Smooth muscle cell (in vitro differentiated cells): ENCODE measurements around the gene MTG1. TPM values are rescaled to one million over a fixed set of nuclear protein-coding genes. Genes with fewer than 3 reads are reported as not detected.
"Not testable (repeated sequence)": the region's sequence is repeated elsewhere in the genome, so short reads cannot be mapped to it uniquely, and the experiment has no call there.

Experiments used
- DNase-seq: peaks from one replicate; lab custom pipeline; 2025; ENCODE audit not compliant: unreplicated experiment; lab: John Stamatoyannopoulos, UW
- H2AFZ ChIP-seq: fragments of 200-600 bp; sonication (generic); 2 replicates; pipeline ENCODE4 v1.6.0; 2016; ENCODE audit warnings: antibody characterized with exemption, low read depth, mild to moderate bottlenecking
- H3F3A ChIP-seq: fragments of 200-600 bp; sonication (generic); 2 replicates; pipeline ENCODE4 v1.6.0; 2017; ENCODE audit warnings: antibody characterized with exemption, low read depth
- H3K27ac ChIP-seq: fragments of 200-600 bp; sonication (generic); 2 replicates; pipeline ENCODE4 v1.5.1; 2016; ENCODE audit warnings: low read depth, mild to moderate bottlenecking
- H3K27me3 ChIP-seq: fragments of 200-600 bp; sonication (generic); 2 replicates; pipeline ENCODE4 v1.6.1; 2016; ENCODE audit warnings: low read depth, mild to moderate bottlenecking
- H3K36me3 ChIP-seq: fragments of 200-600 bp; sonication (generic); 2 replicates; pipeline ENCODE4 v1.5.1; 2016; ENCODE audit warnings: low read depth
- H3K4me1 ChIP-seq: fragments of 200-600 bp; sonication (generic); 2 replicates; pipeline ENCODE4 v1.5.1; 2016; ENCODE audit warnings: low read depth
- H3K4me2 ChIP-seq: fragments of 200-600 bp; sonication (generic); 2 replicates; pipeline ENCODE4 v1.6.0; 2016; ENCODE audit warnings: mild to moderate bottlenecking
- H3K4me3 ChIP-seq: fragments of 200-600 bp; sonication (generic); 2 replicates; pipeline ENCODE4 v1.5.1; 2016; ENCODE audit warnings: mild to moderate bottlenecking
- H3K79me2 ChIP-seq: fragments of 200-600 bp; sonication (generic); 2 replicates; pipeline ENCODE4 v1.6.0; 2016; ENCODE audit warnings: low read depth, mild to moderate bottlenecking
- H3K9ac ChIP-seq: fragments of 200-600 bp; sonication (generic); 2 replicates; pipeline ENCODE4 v1.6.0; 2016; ENCODE audit warnings: low read depth
- H3K9me3 ChIP-seq: fragments of 200-600 bp; sonication (generic); replicated peaks from 2 replicates; pipeline ENCODE4 v1.5.1; 2016; ENCODE audit warnings: low read depth
- H4K20me1 ChIP-seq: fragments of 200-600 bp; sonication (generic); 2 replicates; pipeline ENCODE4 v1.6.0; 2016; ENCODE audit warnings: low read depth
- CTCF ChIP-seq: fragments of 200-600 bp; sonication (generic); IDR thresholded peaks from 2 replicates; pipeline ENCODE4 v1.5.1; 2017; ENCODE audit warnings: borderline replicate concordance, mild to moderate bottlenecking, antibody characterized with exemption; ENCODE audit not compliant: insufficient read depth, poor library complexity, severe bottlenecking
- WGBS: methylation state at CpG from one replicate; pipeline ENCODE4 v1.1.7; 2016; ENCODE audit warnings: low lambda C conversion rate; 5-methylcytosine and 5-hydroxymethylcytosine counted together
- polyA plus RNA-seq: library from polyadenylated mRNA; unstranded; fragments of >200 nt; fragmentation: Nextera tagmentation; extraction: Ambion mirVana; gene quantifications from 2 replicates; pipeline ENCODE4 v1.2.1, GENCODE V29; 2016
- total RNA-seq: library from RNA; depleted of rRNA; stranded (reverse); fragments of >200 nt; gene quantifications from 2 replicates; pipeline ENCODE4 v1.2.3, GENCODE V29; 2014

Gene MTG1
- total and polyA plus RNA-seq, 2 experiments from 2014 or later = 20.6 to 53.5 TPM

GRCh38 chr10:133432789-133433188 lies 38.8 kb downstream of the MTG1 start:
- H3K36me3 ChIP-seq, H3K4me2 ChIP-seq, H3K27me3 ChIP-seq, H4K20me1 ChIP-seq, H3K27ac ChIP-seq, H3K4me3 ChIP-seq, H3K4me1 ChIP-seq, H3F3A ChIP-seq, H3K9ac ChIP-seq, H3K9me3 ChIP-seq, H2AFZ ChIP-seq, H3K79me2 ChIP-seq, DNase-seq: not testable (repeated sequence)
- WGBS = 81% methylated on average over 6 of the region's 25 CpGs

GRCh38 chr10:133438711-133439273 lies 44.8 kb downstream of the MTG1 start:
- Histone ChIP-seq H4K20me1 (no peaks in the 10 kb centered on the region), H3K4me1 (no peaks in the 10 kb centered on the region), H3F3A (no peaks in the 10 kb centered on the region), H3K27me3 (no peaks in the 10 kb centered on the region), H3K79me2 (no peaks in the 10 kb centered on the region), H3K36me3 (no peaks in the 10 kb centered on the region), H3K9me3 (no peaks in the 10 kb centered on the region), H3K4me2 (no peak overlapping the region), H2AFZ (no peak overlapping the region), H3K4me3 (no peak overlapping the region), H3K9ac (no peak overlapping the region), H3K27ac (no peak overlapping the region)
- TF ChIP-seq CTCF = no peak
- 65% methylated on average over 11 of the region's 11 CpGs for WGBS
- no peak for DNase-seq

GRCh38 chr10:133439517-133440461 lies 45.8 kb downstream of the MTG1 start:
- no peak overlapping the region for H3K27ac ChIP-seq
- H3K9me3 ChIP-seq = no peaks in the 10 kb centered on the region
- TF ChIP-seq CTCF = no peak
- H3K4me2 ChIP-seq = no peak overlapping the region
- DNase-seq = no peak
- H3K9ac ChIP-seq = no peak overlapping the region
- no peaks in the 10 kb centered on the region for H3F3A ChIP-seq
- H3K79me2 ChIP-seq = no peaks in the 10 kb centered on the region
- H3K4me1 ChIP-seq = no peaks in the 10 kb centered on the region
- H3K36me3 ChIP-seq = no peaks in the 10 kb centered on the region
- no peaks in the 10 kb centered on the region for H3K27me3 ChIP-seq
- no peaks in the 10 kb centered on the region for H4K20me1 ChIP-seq
- WGBS = 90% methylated on average over 25 of the region's 25 CpGs
- H2AFZ ChIP-seq = no peak overlapping the region
- H3K4me3 ChIP-seq = no peak overlapping the region

GRCh38 chr10:133440633-133441285 lies 46.8 kb downstream of the MTG1 start:
- WGBS = 93% methylated on average over 16 of the region's 18 CpGs
- DNase-seq = no peak
- H3K9me3 ChIP-seq = no peaks in the 10 kb centered on the region
- no peaks in the 10 kb centered on the region for H3K4me1 ChIP-seq
- H3K4me2 ChIP-seq = no peak overlapping the region
- no peak for TF ChIP-seq CTCF
- no peaks in the 10 kb centered on the region for H4K20me1 ChIP-seq
- no peaks in the 10 kb centered on the region for H3K79me2 ChIP-seq
- no peaks in the 10 kb centered on the region for H3K36me3 ChIP-seq
- H3K9ac ChIP-seq = no peak overlapping the region
- no peak overlapping the region for H2AFZ ChIP-seq
- H3F3A ChIP-seq = no peaks in the 10 kb centered on the region
- H3K4me3 ChIP-seq = no peak overlapping the region
- H3K27me3 ChIP-seq = no peaks in the 10 kb centered on the region
- no peak overlapping the region for H3K27ac ChIP-seq

GRCh38 chr10:133441356-133441755 lies 47.4 kb downstream of the MTG1 start:
- not testable (repeated sequence) for DNase-seq, H3K27ac ChIP-seq, H3K79me2 ChIP-seq, H3K9ac ChIP-seq, H3K9me3 ChIP-seq, H3K4me2 ChIP-seq, H2AFZ ChIP-seq, H3K4me1 ChIP-seq, H3F3A ChIP-seq, H3K36me3 ChIP-seq, H4K20me1 ChIP-seq, H3K4me3 ChIP-seq, H3K27me3 ChIP-seq
- WGBS = 91% methylated on average over 11 of the region's 21 CpGs
